Subcutaneous adipose tissue (tissue), 4 donors: ENCODE results near the gene ZBTB17. TPM values are rescaled to one million over a fixed set of nuclear protein-coding genes. Genes with fewer than 3 reads are reported as not detected.

Experiments
- total RNA-seq, 4 donors: library from RNA; depleted of rRNA; stranded (reverse); fragments of >200 nt; gene quantifications; one replicate each; pipeline ENCODE4 v1.1.0, GENCODE V29; 2016
- TF ChIP-seq, protein P1 (sequence below): fragments of 450-650 bp; IDR thresholded peaks from one replicate; pipeline ENCODE4 v1.5.1; 2016; ENCODE audit warnings: low read depth, mild to moderate bottlenecking, control low read depth, antibody characterized with exemption, moderate library complexity

Gene ZBTB17
- total RNA-seq, 4 donors from 2014 or later: 21.6 to 42.0 (median 25.4) TPM

DNA sequence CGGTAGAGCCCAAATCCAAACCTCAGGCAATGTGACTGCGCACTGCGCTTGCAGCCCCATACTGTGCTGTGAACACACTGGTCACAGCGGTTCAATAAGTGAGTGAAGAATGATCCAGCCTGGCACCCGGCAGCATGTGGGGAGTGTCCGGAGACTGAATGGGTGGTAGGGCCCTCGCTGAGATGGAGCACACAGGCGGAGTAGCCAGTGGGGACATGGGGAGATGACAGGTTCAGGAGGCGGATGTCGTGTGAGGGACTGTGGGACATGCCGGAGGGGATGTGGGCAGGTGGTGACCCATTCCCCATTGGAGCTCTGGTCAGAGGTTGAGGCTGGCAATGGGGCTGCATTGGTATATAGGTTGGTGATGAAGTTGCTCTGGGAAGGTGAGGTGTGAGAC, 33.8 kb upstream of the ZBTB17 start:
- TF ChIP-seq, protein P1, sequence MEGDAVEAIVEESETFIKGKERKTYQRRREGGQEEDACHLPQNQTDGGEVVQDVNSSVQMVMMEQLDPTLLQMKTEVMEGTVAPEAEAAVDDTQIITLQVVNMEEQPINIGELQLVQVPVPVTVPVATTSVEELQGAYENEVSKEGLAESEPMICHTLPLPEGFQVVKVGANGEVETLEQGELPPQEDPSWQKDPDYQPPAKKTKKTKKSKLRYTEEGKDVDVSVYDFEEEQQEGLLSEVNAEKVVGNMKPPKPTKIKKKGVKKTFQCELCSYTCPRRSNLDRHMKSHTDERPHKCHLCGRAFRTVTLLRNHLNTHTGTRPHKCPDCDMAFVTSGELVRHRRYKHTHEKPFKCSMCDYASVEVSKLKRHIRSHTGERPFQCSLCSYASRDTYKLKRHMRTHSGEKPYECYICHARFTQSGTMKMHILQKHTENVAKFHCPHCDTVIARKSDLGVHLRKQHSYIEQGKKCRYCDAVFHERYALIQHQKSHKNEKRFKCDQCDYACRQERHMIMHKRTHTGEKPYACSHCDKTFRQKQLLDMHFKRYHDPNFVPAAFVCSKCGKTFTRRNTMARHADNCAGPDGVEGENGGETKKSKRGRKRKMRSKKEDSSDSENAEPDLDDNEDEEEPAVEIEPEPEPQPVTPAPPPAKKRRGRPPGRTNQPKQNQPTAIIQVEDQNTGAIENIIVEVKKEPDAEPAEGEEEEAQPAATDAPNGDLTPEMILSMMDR: no peak

DNA sequence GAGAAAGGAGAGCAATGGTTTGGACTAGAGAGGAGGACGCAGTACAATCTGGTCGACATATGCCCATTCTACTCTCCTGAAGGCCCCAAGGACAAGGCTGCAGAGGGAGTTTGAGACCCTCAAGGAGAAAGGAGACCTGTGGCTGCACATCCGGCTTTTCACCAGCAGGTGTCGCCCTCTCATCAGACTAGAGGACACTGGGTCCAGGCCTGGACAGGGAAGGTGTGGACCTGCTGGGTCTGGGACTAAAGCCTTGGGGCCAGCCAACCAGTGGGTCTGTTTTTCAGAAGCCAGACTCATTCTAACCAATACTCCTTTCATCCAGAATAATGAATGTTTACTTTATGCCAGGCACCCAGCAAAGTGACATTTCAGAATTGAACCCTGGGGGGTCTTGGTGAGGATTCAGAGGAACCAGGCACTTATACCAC, 33.1 kb upstream of the ZBTB17 start:
- TF ChIP-seq, protein P1: no peak

DNA sequence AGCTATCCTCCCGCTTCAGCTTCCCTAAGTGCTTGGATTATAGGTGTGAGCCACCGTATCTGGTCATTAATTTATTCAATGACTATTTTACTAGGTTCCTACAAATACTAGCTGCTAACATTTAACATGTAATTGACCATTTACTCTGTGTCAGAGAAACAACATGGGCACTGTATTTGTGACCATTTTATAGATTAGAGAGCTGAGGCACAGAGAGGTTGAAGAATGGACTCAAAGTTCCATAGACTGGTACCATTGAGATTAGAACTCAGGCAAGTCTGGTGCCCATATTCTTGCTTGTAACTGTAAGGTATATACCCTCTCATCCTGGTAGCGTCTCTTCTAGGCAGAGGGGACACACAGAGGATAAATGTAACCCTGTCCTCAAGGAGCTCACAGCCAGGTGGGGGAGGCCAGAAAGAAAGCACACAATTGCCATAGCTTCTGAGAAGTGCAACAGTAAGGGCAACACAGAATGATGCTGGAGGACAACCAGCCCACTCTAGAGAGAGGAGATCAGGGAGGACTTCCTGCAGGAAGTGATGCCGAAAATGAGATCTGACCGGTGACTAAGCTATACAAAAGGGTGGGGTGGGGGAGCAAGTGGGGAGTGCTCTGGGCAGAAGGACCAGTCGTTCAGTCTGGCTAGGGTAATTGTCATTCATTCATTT, 31.9 kb upstream of the ZBTB17 start:
- TF ChIP-seq, protein P1: no peak

GRCh38 chr1:16006552-16007485, 30.9 kb upstream of the ZBTB17 start:
- TF ChIP-seq, protein P1: no peak

- TF ChIP-seq, protein P1: no peak
Measured at GRCh38 chr1:16006010-16006409, 30.1 kb upstream of the ZBTB17 start.

DNA sequence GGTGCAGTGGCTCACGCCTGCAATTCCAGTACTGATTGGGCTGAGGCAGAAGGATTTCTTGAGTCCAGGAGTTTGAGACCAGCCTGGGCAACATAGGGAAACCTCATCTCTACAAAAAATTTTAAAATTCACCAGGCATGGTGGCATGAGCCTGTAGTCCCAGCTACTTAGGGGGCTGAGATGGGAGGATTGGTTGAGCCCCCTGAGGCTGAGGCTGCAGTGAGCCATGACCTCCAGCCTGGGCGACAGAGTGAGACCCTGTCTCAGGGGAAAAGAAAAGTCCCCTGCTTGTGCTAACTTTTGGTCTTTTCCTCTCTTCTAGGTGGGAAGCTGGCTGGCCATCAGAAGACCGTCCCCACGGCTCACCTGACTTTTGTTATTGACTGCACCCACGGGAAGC, 29.7 kb upstream of the ZBTB17 start:
- TF ChIP-seq, protein P1: no peak

GRCh38 chr1:15998929-15999328, 23.0 kb upstream of the ZBTB17 start:
- TF ChIP-seq, protein P1: no peak
